CD8-positive, alpha-beta memory T cell (primary cell): Measurements from ENCODE around the gene CAMKK2. TPM values are rescaled to one million over a fixed set of nuclear protein-coding genes. Genes with fewer than 3 reads are reported as not detected.
"Not testable (repeated sequence)": the region's sequence is repeated elsewhere in the genome, so short reads cannot be mapped to it uniquely, and the experiment has no call there.

ENCODE experiments used
- CTCF ChIA-PET: fragments of 350-600 bp; sonication (Branson Sonifier 250); formaldehyde crosslinking; loops from one replicate; lab custom pipeline; 2021; ENCODE audit warnings: antibody characterized with exemption; lab: Charles Lee
- POLR2A ChIA-PET: fragments of 350-600 bp; sonication (Branson Sonifier 250); formaldehyde crosslinking; loops from one replicate; lab custom pipeline; 2021; ENCODE audit warnings: antibody characterized with exemption; lab: Charles Lee
- DNase-seq, 5 donors: peaks; one replicate each; pipeline versions ENCODE4 v3.0.0 to v3.0.0-alpha.2; 2020 to 2022; ENCODE audit warnings: mixed read lengths in 1 of 5
- H3K27ac ChIP-seq: one replicate; pipeline ENCODE4 v1.7.0; 2013; ENCODE audit warnings: low read depth, mild to moderate bottlenecking, low read length, moderate library complexity
- H3K27me3 ChIP-seq: 2 replicates; pipeline ENCODE4 v1.7.0; 2013; ENCODE audit warnings: low read length, mild to moderate bottlenecking; ENCODE audit not compliant: insufficient read depth, poor library complexity, severe bottlenecking
- H3K36me3 ChIP-seq: 2 replicates; pipeline ENCODE4 v1.7.0; 2013; ENCODE audit warnings: mild to moderate bottlenecking, low read length, moderate library complexity; ENCODE audit not compliant: insufficient read depth
- H3K4me1 ChIP-seq: 2 replicates; pipeline ENCODE4 v1.7.0; 2013; ENCODE audit warnings: mild to moderate bottlenecking, low read length, moderate library complexity; ENCODE audit not compliant: insufficient read depth
- H3K4me3 ChIP-seq: 2 replicates; pipeline ENCODE4 v1.7.0; 2013; ENCODE audit warnings: mild to moderate bottlenecking, low read length
- H3K9me3 ChIP-seq: 2 replicates; pipeline ENCODE4 v1.7.0; 2013; ENCODE audit warnings: mild to moderate bottlenecking, low read length
- H3K27ac Mint-ChIP-seq, 8 donors: one replicate each; pipeline ENCODE4 v1.8.0; 2020 to 2021; ENCODE audit warnings: mixed read lengths in 8 of 8, mild to moderate bottlenecking in 6 of 8, inconsistent platforms in 3 of 8, moderate library complexity in 3 of 8
- H3K27me3 Mint-ChIP-seq, 2 donors: one replicate each; pipeline ENCODE4 v1.8.0; 2020 to 2021; ENCODE audit warnings: mixed read lengths in 2 of 2, mild to moderate bottlenecking in 1 of 2, moderate library complexity in 1 of 2
- H3K36me3 Mint-ChIP-seq, 3 donors: one replicate each; pipeline ENCODE4 v1.8.0; 2020 to 2021; ENCODE audit warnings: mixed read lengths in 3 of 3, inconsistent platforms in 1 of 3, mild to moderate bottlenecking in 1 of 3
- H3K4me1 Mint-ChIP-seq, 3 donors: one replicate each; pipeline ENCODE4 v1.8.0; 2020 to 2021; ENCODE audit warnings: mixed read lengths in 3 of 3, inconsistent platforms in 1 of 3, mild to moderate bottlenecking in 1 of 3
- H3K4me3 Mint-ChIP-seq, 7 donors: one replicate each; pipeline ENCODE4 v1.8.0; 2020 to 2021; ENCODE audit warnings: mixed read lengths in 7 of 7, mild to moderate bottlenecking in 6 of 7, moderate library complexity in 4 of 7, inconsistent platforms in 2 of 7
- H3K9me3 Mint-ChIP-seq, 5 donors: one replicate each; pipeline ENCODE4 v1.8.0; 2020 to 2022; ENCODE audit warnings: mixed read lengths in 5 of 5, mild to moderate bottlenecking in 3 of 5, moderate library complexity in 2 of 5, inconsistent platforms in 1 of 5
- polyA plus RNA-seq: library from polyadenylated mRNA; unstranded; fragments of 300-500 nt; fragmentation: Illumina TruSeq; gene quantifications from one replicate; pipeline ENCODE4 v1.2.3, GENCODE V29; 2021
- total RNA-seq, 2 experiments: library from RNA; stranded (reverse); gene quantifications; one replicate each; pipeline ENCODE4 v1.2.3, GENCODE V29; 2021

CAMKK2 gene
- total and polyA plus RNA-seq, 3 experiments from 2014 or later: 17.0 to 37.5 (median 35.9) TPM

DNA sequence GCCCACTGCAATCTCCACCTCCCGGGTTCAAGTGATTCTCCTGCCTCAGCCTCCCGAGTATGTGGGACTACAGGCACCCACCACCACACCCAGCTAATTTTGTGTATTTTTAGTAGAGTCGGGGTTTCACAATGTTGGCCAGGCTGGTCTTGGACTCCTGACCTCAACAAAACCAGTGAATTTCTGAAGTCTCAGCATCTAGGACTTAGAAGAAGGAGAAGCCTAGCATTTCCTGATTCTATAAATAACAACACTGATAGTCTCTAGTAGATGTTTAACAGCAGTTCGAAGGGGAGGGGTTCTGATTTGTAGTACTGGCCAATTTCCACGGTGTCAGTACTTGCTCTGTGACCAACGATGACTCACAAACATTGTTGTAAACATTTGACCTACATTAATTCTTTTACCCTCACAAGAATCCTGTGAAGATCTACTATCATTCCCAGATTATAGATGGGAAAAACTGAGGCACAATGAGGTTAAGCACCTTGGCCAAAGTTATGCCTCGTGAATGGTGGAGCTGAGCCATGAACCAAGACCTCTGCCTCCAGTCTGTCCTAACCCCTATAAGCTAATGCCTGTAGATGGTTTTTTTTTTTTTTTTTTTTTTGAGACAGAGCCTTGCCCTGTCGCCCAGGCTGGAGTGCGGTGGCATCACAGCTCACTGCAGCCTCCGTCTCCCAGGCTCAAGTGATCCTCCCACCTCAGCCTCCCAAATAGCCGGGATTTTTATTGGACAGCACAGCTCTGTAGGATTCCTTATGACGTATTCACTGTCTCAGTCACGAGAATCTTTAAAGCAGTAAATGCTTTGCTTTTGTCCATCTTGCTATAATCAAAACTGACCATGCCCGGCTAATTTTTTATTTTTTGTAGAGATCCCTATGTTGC lies 81.4 kb downstream of the CAMKK2 start:
- peak overlapping the region in 2 of 7 donors; percentile 38 to 61 for H3K4me3 Mint-ChIP-seq
- ChIA-PET CTCF (interaction anchor here (1.3 to 2.3 kb wide), 2 partner anchors 7 to 15 kb away, joined by 3 to 5 read pairs; no protein-coding TSS in a partner anchor), POLR2A (interaction anchor here (1.8 kb wide), 1 partner anchor 10 kb away, joined by 6 read pairs; no protein-coding TSS in a partner anchor)
- Histone ChIP-seq H3K27ac (no peak overlapping the region), H3K9me3 (no peaks in the 10 kb centered on the region), H3K36me3 (no peaks in the 10 kb centered on the region), H3K4me1 (peaks cover 10% of the 10 kb centered on the region), H3K27me3 (no peaks in the 10 kb centered on the region), H3K4me3 (no peak overlapping the region)
- DNase-seq: no peak
- peak overlapping the region; percentile 5 to 93 (median 74) for H3K27ac Mint-ChIP-seq
- no peaks in the 10 kb centered on the region for H3K9me3 Mint-ChIP-seq
- H3K4me1 Mint-ChIP-seq: peaks cover 27 to 52% (median 37%) of the 10 kb centered on the region in 3 donors
- peaks cover 0 to 50% (median 10%) of the 10 kb centered on the region in 3 donors for H3K36me3 Mint-ChIP-seq
- no peaks in the 10 kb centered on the region for H3K27me3 Mint-ChIP-seq

DNA sequence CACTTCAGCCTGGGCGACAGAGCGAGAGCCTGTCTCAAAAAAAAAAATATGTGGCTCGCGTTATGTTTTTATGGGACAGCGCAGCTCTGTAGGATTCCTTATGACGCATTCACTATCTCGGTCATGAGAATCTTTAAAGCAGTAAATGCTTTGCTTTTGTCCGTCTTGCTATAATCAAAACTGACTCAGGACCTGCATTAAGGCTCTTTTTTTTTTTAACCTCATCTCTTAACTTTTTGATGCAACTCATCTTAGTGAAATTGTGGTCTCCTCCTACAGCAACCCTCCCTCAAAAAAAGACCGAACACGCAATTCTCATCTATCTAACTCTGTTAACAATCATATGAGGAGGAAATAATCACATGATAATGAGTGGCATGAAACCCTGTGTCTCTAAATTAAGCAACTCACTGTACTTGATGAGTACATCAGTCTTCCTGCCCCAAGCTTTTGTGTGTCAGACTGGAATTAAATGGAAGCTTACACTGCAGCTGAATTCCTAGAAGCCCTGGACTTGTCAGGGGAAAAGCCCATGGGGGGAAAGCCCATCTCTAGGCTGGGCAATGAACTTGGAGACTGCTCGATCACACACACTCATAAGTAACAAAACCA lies 82.2 kb downstream of the CAMKK2 start:
- H3K9me3 Mint-ChIP-seq: no peaks in the 10 kb centered on the region
- H3K36me3 ChIP-seq: no peaks in the 10 kb centered on the region
- peaks cover 29 to 55% (median 37%) of the 10 kb centered on the region in 3 donors for H3K4me1 Mint-ChIP-seq
- H3K27ac ChIP-seq: no peak overlapping the region
- no peaks in the 10 kb centered on the region for H3K9me3 ChIP-seq
- H3K27ac Mint-ChIP-seq: peak overlapping the region; percentile 5 to 93 (median 56)
- H3K27me3 ChIP-seq: no peaks in the 10 kb centered on the region
- peaks cover 0 to 47% (median 7%) of the 10 kb centered on the region in 3 donors for H3K36me3 Mint-ChIP-seq
- ChIA-PET POLR2A (interaction anchor here (0.7 to 1.8 kb wide), 2 partner anchors 10 to 596 kb away, joined by 3 to 6 read pairs; no protein-coding TSS in a partner anchor), CTCF (interaction anchor here (1.3 kb wide), 1 partner anchor 8 kb away, joined by 3 read pairs; no protein-coding TSS in a partner anchor)
- peak overlapping the region in 6 of 7 donors; percentile 0 to 81 (median 43) for H3K4me3 Mint-ChIP-seq
- peaks cover 12% of the 10 kb centered on the region for H3K4me1 ChIP-seq
- H3K4me3 ChIP-seq: no peak overlapping the region
- no peaks in the 10 kb centered on the region for H3K27me3 Mint-ChIP-seq
- DNase-seq: no peak

DNA sequence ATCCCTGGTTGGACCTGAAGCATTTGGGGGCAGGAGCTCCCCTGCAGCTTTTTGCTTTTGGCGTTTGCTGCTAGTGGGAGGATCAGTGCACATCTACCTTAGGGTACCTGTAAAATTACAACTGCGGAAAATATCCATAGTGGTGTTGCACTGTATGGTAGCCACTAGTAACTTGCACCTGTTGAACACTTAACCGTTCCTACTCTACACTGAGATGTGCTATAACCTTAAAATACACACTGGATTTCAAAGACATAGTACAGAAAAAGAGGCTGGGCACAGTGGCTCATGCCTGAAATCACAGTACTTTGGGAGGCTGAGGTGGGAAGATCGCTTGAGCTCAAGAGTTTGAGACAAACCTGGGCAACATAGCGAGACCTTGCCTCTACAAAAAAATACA lies 83.6 kb downstream of the CAMKK2 start:
- peaks cover 27 to 57% (median 37%) of the 10 kb centered on the region in 3 donors for H3K4me1 Mint-ChIP-seq
- CTCF ChIA-PET: no interaction called here

DNA sequence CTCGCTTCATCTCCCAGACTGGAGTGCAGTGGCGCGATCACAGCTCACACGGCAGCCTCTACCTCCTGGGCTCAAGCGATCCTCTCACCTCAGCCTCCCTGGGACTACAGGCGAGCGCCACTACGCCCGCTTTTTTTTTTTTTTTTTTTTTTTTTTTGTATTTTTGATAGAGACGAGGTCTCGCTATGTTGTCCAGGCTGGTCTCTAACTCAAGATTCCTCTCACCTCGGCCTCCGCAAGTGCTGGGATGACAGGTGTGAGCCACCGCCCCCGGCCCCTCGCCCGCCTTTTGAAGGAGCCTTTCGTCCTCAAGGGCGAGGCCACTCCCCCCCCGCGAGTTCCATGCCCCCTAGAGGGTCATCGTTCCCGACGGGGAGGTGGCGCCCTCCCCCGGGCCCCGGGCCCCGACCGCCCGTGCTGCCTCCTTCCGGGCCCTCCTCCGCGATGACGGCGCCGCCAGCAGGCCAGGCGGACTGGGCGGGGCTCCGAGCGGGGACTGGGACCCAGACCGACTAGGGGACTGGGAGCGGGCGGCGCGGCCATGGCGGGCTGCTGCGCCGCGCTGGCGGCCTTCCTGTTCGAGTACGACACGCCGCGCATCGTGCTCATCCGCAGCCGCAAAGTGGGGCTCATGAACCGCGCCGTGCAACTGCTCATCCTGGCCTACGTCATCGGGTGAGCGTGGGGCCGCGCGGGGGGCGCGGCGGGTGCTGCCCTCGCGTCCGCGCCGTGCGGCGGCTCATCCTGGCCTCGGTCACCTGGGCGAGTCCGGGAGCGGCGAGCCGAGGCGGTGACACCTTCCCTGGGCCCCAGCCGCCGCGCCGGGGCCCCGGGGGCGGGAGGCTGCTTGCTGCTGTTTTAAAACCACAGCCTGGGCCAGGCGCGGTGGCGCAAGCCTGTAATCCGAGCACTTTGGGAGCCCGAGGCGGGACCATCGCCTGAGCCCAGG lies 86.6 kb downstream of the CAMKK2 start, which contains the start of gene P2RX4:
P2RX4 (plus strand) TSS at position 506 of the 949 bp plus-strand sequence; CDS start at position 542, 36 bp downstream.
- H3K27me3 Mint-ChIP-seq: no peaks in the 10 kb centered on the region
- H3K36me3 ChIP-seq: no peaks in the 10 kb centered on the region
- ChIA-PET CTCF (interaction anchor here (0.7 to 1.9 kb wide), 3 partner anchors 14 to 142 kb away, joined by 3 to 10 read pairs (median 3); no protein-coding TSS in a partner anchor), POLR2A (interaction anchor here (0.6 to 1.4 kb wide), 6 partner anchors 14 to 765 kb away, joined by 3 to 13 read pairs (median 4); no protein-coding TSS in a partner anchor)
- peak within 1 kb of the TSS; percentile 90 to 99 (median 96) for H3K27ac Mint-ChIP-seq
- peaks cover 22 to 41% (median 22%) of the 10 kb centered on the region in 3 donors for H3K4me1 Mint-ChIP-seq
- H3K36me3 Mint-ChIP-seq: peaks cover 0 to 16% (median 3%) of the 10 kb centered on the region in 3 donors
- peak within 1 kb of the TSS; percentile 82 to 97 (median 91) for H3K4me3 Mint-ChIP-seq
- H3K9me3 ChIP-seq: no peaks in the 10 kb centered on the region
- peaks cover 16% of the 10 kb centered on the region for H3K4me1 ChIP-seq
- H3K9me3 Mint-ChIP-seq: no peaks in the 10 kb centered on the region
- H3K27me3 ChIP-seq: no peaks in the 10 kb centered on the region
- H3K4me3 ChIP-seq: peak within 1 kb of the TSS; percentile 65
- peak; percentile 79 to 92 (median 89) for DNase-seq
- H3K27ac ChIP-seq: peak within 1 kb of the TSS; percentile 90

More for the DNA sequence above, 83.6 kb downstream of the CAMKK2 start:
- no peak overlapping the region for H3K27ac ChIP-seq
- H3K27me3 ChIP-seq: no peaks in the 10 kb centered on the region
- H3K36me3 ChIP-seq: no peaks in the 10 kb centered on the region
- peak overlapping the region in 3 of 8 donors; percentile 22 to 91 (median 65) for H3K27ac Mint-ChIP-seq
- peak overlapping the region in 2 of 7 donors; percentile 5 to 32 for H3K4me3 Mint-ChIP-seq
- peaks cover 16% of the 10 kb centered on the region for H3K4me1 ChIP-seq
- no peaks in the 10 kb centered on the region for H3K9me3 ChIP-seq
- no peak overlapping the region for H3K4me3 ChIP-seq
- POLR2A ChIA-PET: interaction anchor here (0.6 kb wide), 1 partner anchor 200 kb away, joined by 6 read pairs; no protein-coding TSS in a partner anchor
- no peaks in the 10 kb centered on the region for H3K27me3 Mint-ChIP-seq
- H3K36me3 Mint-ChIP-seq: peaks cover 0 to 34% (median 5%) of the 10 kb centered on the region in 3 donors
- DNase-seq: no peak
- H3K9me3 Mint-ChIP-seq: no peaks in the 10 kb centered on the region

DNA sequence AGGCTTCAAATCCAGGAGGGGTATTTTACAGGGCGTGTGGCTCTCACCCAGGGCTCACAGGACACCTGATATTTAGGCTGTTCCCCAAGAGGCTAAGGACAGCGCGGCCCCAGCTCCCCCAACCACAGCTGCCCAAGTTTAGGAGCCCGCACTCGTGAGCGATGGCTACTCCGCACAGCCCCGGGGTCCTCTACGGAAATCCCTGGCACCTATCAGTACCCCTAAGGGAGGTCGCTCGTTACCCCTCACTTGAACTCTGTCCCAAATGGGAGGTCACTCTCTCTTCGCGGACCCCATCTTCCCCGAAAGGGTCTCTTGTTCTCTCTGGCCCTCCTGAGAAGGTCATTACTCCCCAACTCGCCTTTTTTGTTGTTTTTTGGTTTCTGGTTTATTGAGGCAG lies 87.3 kb downstream of the CAMKK2 start:
- Histone ChIP-seq H3K36me3 (no peaks in the 10 kb centered on the region), H3K4me3 (peak overlapping the region; percentile 65), H3K27ac (peak overlapping the region; percentile 90), H3K27me3 (no peaks in the 10 kb centered on the region), H3K4me1 (peaks cover 16% of the 10 kb centered on the region), H3K9me3 (no peaks in the 10 kb centered on the region)
- no peaks in the 10 kb centered on the region for H3K27me3 Mint-ChIP-seq
- CTCF ChIA-PET: interaction anchor here (0.7 to 1.7 kb wide), 2 partner anchors 15 to 142 kb away, joined by 3 read pairs; no protein-coding TSS in a partner anchor
- POLR2A ChIA-PET: interaction anchor here (0.6 to 0.7 kb wide), 2 partner anchors 113 to 765 kb away, joined by 4 to 13 read pairs; no protein-coding TSS in a partner anchor
- H3K36me3 Mint-ChIP-seq: peaks cover 0 to 13% (median 1%) of the 10 kb centered on the region in 3 donors
- peak overlapping the region; percentile 75 to 92 (median 82) for H3K4me3 Mint-ChIP-seq
- no peaks in the 10 kb centered on the region for H3K9me3 Mint-ChIP-seq
- peak overlapping the region; percentile 43 to 91 (median 83) for H3K27ac Mint-ChIP-seq
- no peak for DNase-seq
- peaks cover 15 to 34% (median 16%) of the 10 kb centered on the region in 3 donors for H3K4me1 Mint-ChIP-seq

DNA sequence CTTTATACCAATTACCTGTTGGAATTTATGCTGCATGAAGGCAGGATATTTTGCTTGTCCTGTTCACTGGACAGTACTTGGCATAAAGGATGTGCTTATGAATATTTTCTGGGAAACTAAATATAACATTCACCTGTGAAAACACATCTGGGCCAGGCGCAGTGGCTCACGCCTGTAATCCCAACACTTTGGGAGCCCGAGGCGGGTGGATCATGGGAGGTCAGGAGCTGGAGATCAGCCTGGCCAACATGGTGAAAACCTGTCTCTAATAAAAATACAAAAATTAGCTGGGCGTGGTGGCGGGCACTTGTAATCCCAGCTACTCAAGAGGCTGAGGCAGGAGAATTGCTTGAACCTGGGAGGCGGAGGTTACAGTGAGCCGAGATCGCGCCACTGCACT lies 87.9 kb downstream of the CAMKK2 start:
- DNase-seq, H3K27ac ChIP-seq, H3K27me3 ChIP-seq, H3K36me3 ChIP-seq, H3K4me3 ChIP-seq, POLR2A ChIA-PET, H3K9me3 Mint-ChIP-seq, H3K9me3 ChIP-seq, H3K27me3 Mint-ChIP-seq: not testable (repeated sequence)
- peaks cover 0 to 11% (median 0%) of the 10 kb centered on the region in 3 donors for H3K36me3 Mint-ChIP-seq
- peaks cover 13 to 29% (median 14%) of the 10 kb centered on the region in 3 donors for H3K4me1 Mint-ChIP-seq
- peaks cover 16% of the 10 kb centered on the region for H3K4me1 ChIP-seq
- H3K4me3 Mint-ChIP-seq: peak overlapping the region; percentile 66 to 92 (median 78)
- peak overlapping the region in 7 of 8 donors; percentile 9 to 91 (median 46) for H3K27ac Mint-ChIP-seq
- CTCF ChIA-PET: interaction anchor here (1.7 kb wide), 1 partner anchor 15 kb away, joined by 3 read pairs; no protein-coding TSS in a partner anchor
